DOHH2 (cell line): ENCODE measurements around the gene ZNF382.
"Not testable (repeated sequence)": the region's sequence is repeated elsewhere in the genome, so short reads cannot be mapped to it uniquely, and the experiment has no call there.

ENCODE experiments used
- H3F3A ChIP-seq: fragments of 200-600 bp; sonication (generic), shearing (Covaris generic); 2 replicates; pipeline ENCODE4 v1.6.0; 2016; ENCODE audit warnings: antibody characterized with exemption, mild to moderate bottlenecking; ENCODE audit not compliant: control insufficient read depth, insufficient read depth
- H3K27ac ChIP-seq: fragments of 200-600 bp; sonication (generic); 2 replicates; pipeline ENCODE4 v1.5.1; 2014; ENCODE audit warnings: low read depth, mild to moderate bottlenecking, low read length, moderate library complexity
- H3K27me3 ChIP-seq: fragments of 200-600 bp; sonication (generic); 2 replicates; pipeline ENCODE4 v1.6.1; 2014; ENCODE audit warnings: mild to moderate bottlenecking, low read length, mixed read lengths; ENCODE audit not compliant: control insufficient read depth
- H3K36me3 ChIP-seq: fragments of 200-600 bp; sonication (generic); 2 replicates; pipeline ENCODE4 v1.6.1; 2014; ENCODE audit warnings: mild to moderate bottlenecking, low read length, moderate library complexity, mixed read lengths; ENCODE audit not compliant: control insufficient read depth
- H3K4me1 ChIP-seq: fragments of 200-600 bp; sonication (generic); 2 replicates; pipeline ENCODE4 v1.6.1; 2014; ENCODE audit warnings: mild to moderate bottlenecking, low read length, mixed read lengths; ENCODE audit not compliant: control insufficient read depth
- H3K4me2 ChIP-seq: fragments of 200-600 bp; sonication (generic); 2 replicates; pipeline ENCODE4 v1.6.0; 2014; ENCODE audit warnings: mild to moderate bottlenecking, low read length, moderate library complexity
- H3K4me3 ChIP-seq: fragments of 200-600 bp; sonication (generic); 2 replicates; pipeline ENCODE4 v1.5.1; 2014; ENCODE audit warnings: mild to moderate bottlenecking, low read length, mixed read lengths
- H3K79me2 ChIP-seq: fragments of 200-600 bp; sonication (generic); 2 replicates; pipeline ENCODE4 v1.6.1; 2014; ENCODE audit warnings: mild to moderate bottlenecking, low read length, mixed read lengths; ENCODE audit not compliant: control insufficient read depth
- H3K9me2 ChIP-seq: fragments of 200-600 bp; sonication (generic); replicated peaks from 2 replicates; pipeline ENCODE4 v1.6.1; 2014; ENCODE audit warnings: mild to moderate bottlenecking, low read length, mixed read lengths; ENCODE audit not compliant: control insufficient read depth
- H3K9me3 ChIP-seq: fragments of 200-600 bp; sonication (generic); 2 replicates; pipeline ENCODE4 v1.6.1; 2014; ENCODE audit warnings: antibody characterized with exemption, low read length, mixed read lengths; ENCODE audit not compliant: control insufficient read depth, insufficient read depth
- H4K20me1 ChIP-seq: fragments of 200-600 bp; sonication (generic); 2 replicates; pipeline ENCODE4 v1.6.0; 2014; ENCODE audit warnings: low read depth, mild to moderate bottlenecking, antibody characterized with exemption, low read length, moderate library complexity; ENCODE audit not compliant: control insufficient read depth, insufficient read depth
- CTCF ChIP-seq: fragments of 200-600 bp; sonication (generic); IDR thresholded peaks from one replicate; pipeline ENCODE4 v1.5.1; 2014; ENCODE audit warnings: antibody characterized with exemption, mild to moderate bottlenecking, low read depth, low read length; ENCODE audit not compliant: poor library complexity, severe bottlenecking
- EZH2phosphoT487 ChIP-seq: fragments of 200-600 bp; sonication (generic); IDR thresholded peaks from 2 replicates; pipeline ENCODE4 v1.6.1; 2017; ENCODE audit warnings: borderline replicate concordance, mild to moderate bottlenecking, antibody characterized with exemption, low read length, moderate library complexity, mixed read lengths

The ZNF382 gene

DNA sequence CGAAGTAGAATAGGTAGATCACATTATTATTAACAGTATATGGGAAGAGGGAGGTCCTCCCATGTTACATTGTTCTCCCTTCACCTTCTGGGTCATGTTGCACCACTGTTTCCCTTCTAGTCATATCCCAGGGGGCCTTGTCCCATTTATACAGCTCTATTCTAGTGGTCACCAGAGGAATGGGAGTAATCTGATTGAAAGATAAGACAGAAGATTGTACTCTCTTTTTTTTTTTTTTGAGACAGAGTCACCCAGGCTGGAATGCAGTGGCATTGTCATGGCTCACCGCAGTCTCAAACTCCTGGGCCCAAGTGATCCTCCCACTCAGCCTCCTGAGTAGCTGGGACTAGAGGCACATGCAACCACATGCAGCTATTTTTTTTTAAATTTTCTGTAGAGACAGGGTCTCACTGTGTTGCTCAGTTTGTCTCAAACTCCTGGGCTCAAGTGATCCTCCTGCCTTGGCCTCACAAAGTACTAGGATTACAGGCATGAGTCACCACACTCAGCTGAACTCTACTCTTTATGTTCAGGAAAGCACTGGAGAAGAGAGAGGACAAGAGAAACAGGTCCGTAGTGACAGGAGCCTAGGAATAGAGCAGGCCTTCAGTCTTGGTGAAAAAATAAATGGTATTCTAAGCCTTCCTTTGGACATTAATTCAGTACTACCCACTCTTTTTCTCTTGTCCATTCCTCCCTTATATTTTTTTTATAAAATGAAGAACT, 27.7 kb upstream of the ZNF382 start:
- Histone ChIP-seq H3K4me1 (peaks cover 12% of the 10 kb centered on the region), H3F3A (no peaks in the 10 kb centered on the region), H3K36me3 (peaks cover 19% of the 10 kb centered on the region), H3K4me2 (no peak overlapping the region), H3K79me2 (peaks cover 12% of the 10 kb centered on the region), H3K4me3 (no peak overlapping the region), H3K27me3 (no peaks in the 10 kb centered on the region), H3K9me2 (no peaks in the 10 kb centered on the region), H3K9me3 (peaks cover 15% of the 10 kb centered on the region), H3K27ac (no peak overlapping the region), H4K20me1 (no peaks in the 10 kb centered on the region)
- no peak for TF ChIP-seq CTCF
- no peak for TF ChIP-seq EZH2phosphoT487

GRCh38 chr19:36579255-36579654, 25.9 kb upstream of the ZNF382 start:
- Histone ChIP-seq H3F3A (no peaks in the 10 kb centered on the region), H3K4me1 (peaks cover under 1% of the 10 kb centered on the region), H4K20me1 (no peaks in the 10 kb centered on the region), H3K36me3 (peaks cover 19% of the 10 kb centered on the region), H3K27ac (no peak overlapping the region), H3K4me2 (no peak overlapping the region), H3K9me3 (peaks cover 9% of the 10 kb centered on the region), H3K9me2 (no peaks in the 10 kb centered on the region), H3K27me3 (no peaks in the 10 kb centered on the region), H3K4me3 (no peak overlapping the region), H3K79me2 (peaks cover 4% of the 10 kb centered on the region; the same call in 1 of the 2 replicates)
- TF ChIP-seq CTCF (no peak), EZH2phosphoT487 (no peak)

- not testable (repeated sequence) for H3K9me2 ChIP-seq, H3K4me3 ChIP-seq, H3K27me3 ChIP-seq, H3K4me2 ChIP-seq, H3K79me2 ChIP-seq, H3K27ac ChIP-seq, H3F3A ChIP-seq, H4K20me1 ChIP-seq, H3K4me1 ChIP-seq, H3K36me3 ChIP-seq
- H3K9me3 ChIP-seq: peaks cover 22% of the 10 kb centered on the region; the same call in 1 of the 2 replicates
Measured at GRCh38 chr19:36602681-36603080, 2.4 kb upstream of the ZNF382 start.

GRCh38 chr19:36604656-36605100, 435 bp upstream of the ZNF382 start:
- H3K4me3 ChIP-seq: no peak overlapping the region
- no peak overlapping the region for H3K27ac ChIP-seq
- H4K20me1 ChIP-seq: no peaks in the 10 kb centered on the region
- no peaks in the 10 kb centered on the region for H3K79me2 ChIP-seq
- no peaks in the 10 kb centered on the region for H3F3A ChIP-seq
- H3K9me2 ChIP-seq: no peaks in the 10 kb centered on the region
- H3K27me3 ChIP-seq: no peaks in the 10 kb centered on the region
- H3K4me1 ChIP-seq: no peaks in the 10 kb centered on the region
- H3K36me3 ChIP-seq: no peaks in the 10 kb centered on the region
- peaks cover 24% of the 10 kb centered on the region; the same call in 1 of the 2 replicates for H3K9me3 ChIP-seq
- TF ChIP-seq CTCF: no peak
- no peak for TF ChIP-seq EZH2phosphoT487
- no peak overlapping the region for H3K4me2 ChIP-seq
